ENCODE measurements around the gene ANKRD31.
"Not testable (repeated sequence)": the region's sequence is repeated elsewhere in the genome, so short reads cannot be mapped to it uniquely, and the experiment has no call there.

ANKRD31 gene

GRCh38 chr5:75225506-75225905, 11.2 kb downstream of the ANKRD31 start:
- DNase-seq (ENCODE audit: low spot score): no peak
- no peak for FAIRE-seq

GRCh38 chr5:75220787-75221186, 15.9 kb downstream of the ANKRD31 start:
- not testable (repeated sequence) for FAIRE-seq; DNase-seq (ENCODE audit: low spot score)

- no peak for DNase-seq (ENCODE audit: low spot score)
- FAIRE-seq: no peak
Measured at GRCh38 chr5:75214928-75215327, 21.8 kb downstream of the ANKRD31 start.

- no peak for FAIRE-seq
- DNase-seq (ENCODE audit: low spot score): no peak
Measured at GRCh38 chr5:75214409-75214808, 22.3 kb downstream of the ANKRD31 start.

GRCh38 chr5:75203604-75204003, 33.1 kb downstream of the ANKRD31 start:
- FAIRE-seq (no peak), DNase-seq (ENCODE audit: low spot score) (no peak)

GRCh38 chr5:75202935-75203334, 33.7 kb downstream of the ANKRD31 start:
- FAIRE-seq (no peak), DNase-seq (ENCODE audit: low spot score) (no peak)

GRCh38 chr5:75200776-75201175, 35.9 kb downstream of the ANKRD31 start:
- FAIRE-seq (no peak), DNase-seq (ENCODE audit: low spot score) (peak; percentile 35)

GRCh38 chr5:75199946-75200345, 36.7 kb downstream of the ANKRD31 start:
- FAIRE-seq (no peak), DNase-seq (ENCODE audit: low spot score) (no peak)

- FAIRE-seq: no peak
- DNase-seq (ENCODE audit: low spot score): no peak
Measured at GRCh38 chr5:75199071-75199470, 37.6 kb downstream of the ANKRD31 start.

GRCh38 chr5:75197745-75198144, 38.9 kb downstream of the ANKRD31 start:
- no peak for FAIRE-seq
- no peak for DNase-seq (ENCODE audit: low spot score)

- no peak for FAIRE-seq
- DNase-seq (ENCODE audit: low spot score): no peak
Measured at GRCh38 chr5:75192804-75193203, 43.9 kb downstream of the ANKRD31 start.

GRCh38 chr5:75192264-75192663, 44.4 kb downstream of the ANKRD31 start:
- no peak for FAIRE-seq
- no peak for DNase-seq (ENCODE audit: low spot score)

GRCh38 chr5:75190227-75190626, 46.5 kb downstream of the ANKRD31 start:
- no peak for DNase-seq (ENCODE audit: low spot score)
- FAIRE-seq: no peak

- no peak for FAIRE-seq
Measured at GRCh38 chr5:75189353-75189752, 47.3 kb downstream of the ANKRD31 start.

GRCh38 chr5:75185763-75186162, 50.9 kb downstream of the ANKRD31 start:
- no peak for FAIRE-seq
- DNase-seq (ENCODE audit: low spot score): peak; percentile 10

More at GRCh38 chr5:75189353-75189752, 47.3 kb downstream of the ANKRD31 start:
- DNase-seq (ENCODE audit: low spot score): no peak

GRCh38 chr5:75176009-75176408, 60.7 kb downstream of the ANKRD31 start:
- not testable (repeated sequence) for DNase-seq (ENCODE audit: low spot score); FAIRE-seq

- not testable (repeated sequence) for FAIRE-seq; DNase-seq (ENCODE audit: low spot score)
Measured at GRCh38 chr5:75174872-75175271, 61.8 kb downstream of the ANKRD31 start.

GRCh38 chr5:75169516-75169915, 67.2 kb downstream of the ANKRD31 start:
- DNase-seq (ENCODE audit: low spot score): no peak
- FAIRE-seq: no peak

- DNase-seq (ENCODE audit: low spot score) (no peak), FAIRE-seq (no peak)
Measured at GRCh38 chr5:75168026-75168735, 68.5 kb downstream of the ANKRD31 start.

- FAIRE-seq (no peak), DNase-seq (ENCODE audit: low spot score) (peak; percentile 14)
Measured at GRCh38 chr5:75167345-75167744, 69.3 kb downstream of the ANKRD31 start.

GRCh38 chr5:75161508-75161907, 75.2 kb downstream of the ANKRD31 start:
- FAIRE-seq; DNase-seq (ENCODE audit: low spot score): not testable (repeated sequence)

- no peak for DNase-seq (ENCODE audit: low spot score)
- FAIRE-seq: no peak
Measured at GRCh38 chr5:75156585-75156984, 80.1 kb downstream of the ANKRD31 start.

- FAIRE-seq (no peak), DNase-seq (ENCODE audit: low spot score) (peak; percentile 11)
Measured at GRCh38 chr5:75152860-75153259, 83.8 kb downstream of the ANKRD31 start.
